Measurements from ENCODE around the gene TECTA. TPM values are rescaled to one million over a fixed set of nuclear protein-coding genes. Genes with fewer than 3 reads are reported as not detected.

TECTA gene
- polyA plus RNA-seq, 2 of the 4 experiments (the other 2 are of a cell fraction), result 0.05 to 0.14 TPM

- ATAC-seq, result no peak
- H3K4me2 ChIP-seq, result no peak overlapping the region
- H3K4me1 ChIP-seq, result peaks cover 16% of the 10 kb centered on the region
- WGBS (ENCODE audit: missing lambda C conversion rate), result 93% methylated on average over 6 of the region's 6 CpGs
- no peak overlapping the region for H3K4me3 ChIP-seq
- TF ChIP-seq CBX2 (IDR thresholded peaks at IDR 0.05; ENCODE audit: borderline replicate concordance, low read depth) (no peak), EHF (CRISPR knock-in tag; IDR thresholded peaks at IDR 0.05) (no peak), CBX8 (IDR thresholded peaks at IDR 0.05) (no peak), POLR2AphosphoS2 (conservative IDR thresholded peaks at IDR 0.05; ENCODE audit: low read length) (no peak), HOXB5 (CRISPR knock-in tag; IDR thresholded peaks at IDR 0.05) (no peak), TP53 (CRISPR knock-in tag; IDR thresholded peaks at IDR 0.05) (no peak), JUN (IDR thresholded peaks at IDR 0.05) (no peak), REST (IDR thresholded peaks at IDR 0.05) (no peak), RARB (CRISPR knock-in tag; IDR thresholded peaks at IDR 0.05) (no peak), FOXS1 (CRISPR knock-in tag; IDR thresholded peaks at IDR 0.05) (no peak), RCOR1 (IDR thresholded peaks at IDR 0.05; ENCODE audit: low read depth, low read length) (no peak), FOSB (CRISPR knock-in tag; IDR thresholded peaks at IDR 0.05) (no peak), CHD4 (IDR thresholded peaks at IDR 0.05; ENCODE audit: borderline replicate concordance) (no peak), USF2 (IDR thresholded peaks at IDR 0.05) (no peak), ESRRA (IDR thresholded peaks at IDR 0.05; ENCODE audit: borderline replicate concordance, low read length) (no peak), CEBPB (IDR thresholded peaks at IDR 0.05) (no peak)
- ChIA-PET CTCF (no interaction called here), POLR2A (no interaction called here)
- no peak for DNase-seq (ENCODE audit: low read depth in 1 of 2, low spot score in 1 of 2)
- no peak for FAIRE-seq
- H3K27ac ChIP-seq, result no peak overlapping the region
- H3K9me3 ChIP-seq, result no peaks in the 10 kb centered on the region
These were observed 32.3 kb upstream of the TECTA start for GRCh38 chr11:121068787-121069186.

GRCh38 chr11:121070951-121071845 lies 29.8 kb upstream of the TECTA start:
- no peak overlapping the region for H3K4me2 ChIP-seq
- ATAC-seq, result no peak
- ChIA-PET POLR2A (no interaction called here), CTCF (no interaction called here)
- DNase-seq (ENCODE audit: low read depth in 1 of 2, low spot score in 1 of 2), result no peak
- H3K9me3 ChIP-seq, result no peaks in the 10 kb centered on the region
- 93% methylated on average over 2 of the region's 2 CpGs for WGBS (ENCODE audit: missing lambda C conversion rate)
- no peak for FAIRE-seq
- no peak overlapping the region for H3K4me3 ChIP-seq
- peaks cover 16% of the 10 kb centered on the region for H3K4me1 ChIP-seq
- TF ChIP-seq TP53 (CRISPR knock-in tag; IDR thresholded peaks at IDR 0.05), result no peak
- TF ChIP-seq NFE2L2 (conservative IDR thresholded peaks at IDR 0.05; ENCODE audit: low read length), result no peak
- no peak for TF ChIP-seq MAFK (IDR thresholded peaks at IDR 0.05; ENCODE audit: partially characterized antibody)
- no peak for TF ChIP-seq CHD4 (IDR thresholded peaks at IDR 0.05; ENCODE audit: borderline replicate concordance)
- no peak for TF ChIP-seq PHF8 (IDR thresholded peaks at IDR 0.05; ENCODE audit: borderline replicate concordance, low read depth)
- TF ChIP-seq ZSCAN20 (CRISPR knock-in tag; IDR thresholded peaks at IDR 0.05), result no peak
- no peak for TF ChIP-seq JUNB (IDR thresholded peaks at IDR 0.05)
- TF ChIP-seq ESRRA (IDR thresholded peaks at IDR 0.05; ENCODE audit: borderline replicate concordance, low read length), result no peak
- H3K27ac ChIP-seq, result no peak overlapping the region
